ENCODE data around the gene TNS3.

- TF ChIP-seq CTCF (IDR thresholded peaks at IDR 0.05; ENCODE audit: low read length): no peak
- TF ChIP-seq EZH2 (optimal IDR thresholded peaks at IDR 0.05; ENCODE audit: low read depth, low read length): no peak
- TF ChIP-seq EZH2phosphoT487 (IDR thresholded peaks at IDR 0.05; ENCODE audit: low read length): no peak
These were observed 78.6 kb downstream of the TNS3 start for GRCh38 chr7:47503281-47503680.
